Measurements from ENCODE around the gene SAPCD2. TPM values are rescaled to one million over a fixed set of nuclear protein-coding genes. Genes with fewer than 3 reads are reported as not detected.

Gene SAPCD2
- total and polyA plus RNA-seq, 9 donors: 0.10 to 0.62 (median 0.31) TPM; not detected in 2

DNA sequence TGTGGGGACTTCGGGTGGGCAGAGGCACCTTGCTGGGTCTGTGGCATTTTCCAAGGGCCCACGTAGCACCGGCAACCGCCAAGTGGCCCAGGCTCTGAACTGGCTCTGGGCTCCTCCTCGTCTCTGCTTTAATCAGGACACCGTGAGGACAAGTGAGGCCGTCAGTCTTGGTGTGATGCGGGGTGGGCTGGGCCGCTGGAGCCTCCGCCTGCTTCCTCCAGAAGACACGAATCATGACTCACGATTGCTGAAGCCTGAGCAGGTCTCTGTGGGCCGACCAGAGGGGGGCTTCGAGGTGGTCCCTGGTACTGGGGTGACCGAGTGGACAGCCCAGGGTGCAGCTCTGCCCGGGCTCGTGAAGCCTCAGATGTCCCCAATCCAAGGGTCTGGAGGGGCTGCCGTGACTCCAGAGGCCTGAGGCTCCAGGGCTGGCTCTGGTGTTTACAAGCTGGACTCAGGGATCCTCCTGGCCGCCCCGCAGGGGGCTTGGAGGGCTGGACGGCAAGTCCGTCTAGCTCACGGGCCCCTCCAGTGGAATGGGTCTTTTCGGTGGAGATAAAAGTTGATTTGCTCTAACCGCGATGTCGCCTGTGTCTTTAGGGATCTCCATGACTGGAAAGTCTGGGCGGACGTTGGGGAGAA, 38.4 kb upstream of the SAPCD2 start:
- DNase-seq: no peak
- Histone ChIP-seq H3K27me3 (no peaks in the 10 kb centered on the region), H3K4me3 (no peak overlapping the region), H3K4me1 (ENCODE audit: insufficient read depth) (peaks cover 3% of the 10 kb centered on the region), H3K9me3 (no peaks in the 10 kb centered on the region), H3K36me3 (no peaks in the 10 kb centered on the region), H3K27ac (no peak overlapping the region)
- intact Hi-C loops (cut with DNase I): no loop called here
- TF ChIP-seq EP300 (IDR thresholded peaks at IDR 0.05) (no peak), POLR2A (IDR thresholded peaks at IDR 0.05) (no peak)
- TF ChIP-seq, protein P1, sequence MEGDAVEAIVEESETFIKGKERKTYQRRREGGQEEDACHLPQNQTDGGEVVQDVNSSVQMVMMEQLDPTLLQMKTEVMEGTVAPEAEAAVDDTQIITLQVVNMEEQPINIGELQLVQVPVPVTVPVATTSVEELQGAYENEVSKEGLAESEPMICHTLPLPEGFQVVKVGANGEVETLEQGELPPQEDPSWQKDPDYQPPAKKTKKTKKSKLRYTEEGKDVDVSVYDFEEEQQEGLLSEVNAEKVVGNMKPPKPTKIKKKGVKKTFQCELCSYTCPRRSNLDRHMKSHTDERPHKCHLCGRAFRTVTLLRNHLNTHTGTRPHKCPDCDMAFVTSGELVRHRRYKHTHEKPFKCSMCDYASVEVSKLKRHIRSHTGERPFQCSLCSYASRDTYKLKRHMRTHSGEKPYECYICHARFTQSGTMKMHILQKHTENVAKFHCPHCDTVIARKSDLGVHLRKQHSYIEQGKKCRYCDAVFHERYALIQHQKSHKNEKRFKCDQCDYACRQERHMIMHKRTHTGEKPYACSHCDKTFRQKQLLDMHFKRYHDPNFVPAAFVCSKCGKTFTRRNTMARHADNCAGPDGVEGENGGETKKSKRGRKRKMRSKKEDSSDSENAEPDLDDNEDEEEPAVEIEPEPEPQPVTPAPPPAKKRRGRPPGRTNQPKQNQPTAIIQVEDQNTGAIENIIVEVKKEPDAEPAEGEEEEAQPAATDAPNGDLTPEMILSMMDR (IDR thresholded peaks at IDR 0.05): no peak
- 85 to 88% (median 87%) methylated on average over 28 to 29 of the region's 29 CpGs for WGBS, 3 donors

DNA sequence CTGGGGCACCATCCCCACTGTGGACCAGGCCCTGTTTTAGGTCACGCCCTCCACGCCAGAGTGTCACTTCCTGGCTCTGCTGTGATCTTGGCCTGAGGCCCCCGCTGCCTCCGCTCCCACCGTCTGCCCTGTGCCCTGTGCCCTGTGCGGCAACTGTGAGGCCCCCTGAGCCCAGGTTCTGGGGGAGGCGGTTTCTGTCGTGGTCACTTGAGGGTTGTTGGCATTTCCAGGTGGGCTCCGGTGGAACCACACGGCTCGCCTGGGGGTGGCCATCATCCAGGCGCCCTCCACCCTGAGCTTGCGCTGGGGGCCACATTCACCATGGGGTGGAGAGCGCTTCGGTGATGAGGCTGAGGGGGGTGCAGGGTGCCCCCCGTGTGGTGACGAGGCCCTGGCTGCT, 37.6 kb upstream of the SAPCD2 start:
- no peak overlapping the region for H3K4me3 ChIP-seq
- no peaks in the 10 kb centered on the region for H3K9me3 ChIP-seq
- intact Hi-C loops (cut with DNase I): no loop called here
- H3K27ac ChIP-seq: no peak overlapping the region
- no peak for DNase-seq
- H3K27me3 ChIP-seq: no peaks in the 10 kb centered on the region
- no peak for TF ChIP-seq POLR2A (IDR thresholded peaks at IDR 0.05)
- TF ChIP-seq EP300 (IDR thresholded peaks at IDR 0.05): no peak
- WGBS, 3 donors: 87 to 95% (median 90%) methylated on average over 16 to 17 of the region's 17 CpGs
- H3K36me3 ChIP-seq: no peaks in the 10 kb centered on the region
- H3K4me1 ChIP-seq (ENCODE audit: insufficient read depth): no peaks in the 10 kb centered on the region

DNA sequence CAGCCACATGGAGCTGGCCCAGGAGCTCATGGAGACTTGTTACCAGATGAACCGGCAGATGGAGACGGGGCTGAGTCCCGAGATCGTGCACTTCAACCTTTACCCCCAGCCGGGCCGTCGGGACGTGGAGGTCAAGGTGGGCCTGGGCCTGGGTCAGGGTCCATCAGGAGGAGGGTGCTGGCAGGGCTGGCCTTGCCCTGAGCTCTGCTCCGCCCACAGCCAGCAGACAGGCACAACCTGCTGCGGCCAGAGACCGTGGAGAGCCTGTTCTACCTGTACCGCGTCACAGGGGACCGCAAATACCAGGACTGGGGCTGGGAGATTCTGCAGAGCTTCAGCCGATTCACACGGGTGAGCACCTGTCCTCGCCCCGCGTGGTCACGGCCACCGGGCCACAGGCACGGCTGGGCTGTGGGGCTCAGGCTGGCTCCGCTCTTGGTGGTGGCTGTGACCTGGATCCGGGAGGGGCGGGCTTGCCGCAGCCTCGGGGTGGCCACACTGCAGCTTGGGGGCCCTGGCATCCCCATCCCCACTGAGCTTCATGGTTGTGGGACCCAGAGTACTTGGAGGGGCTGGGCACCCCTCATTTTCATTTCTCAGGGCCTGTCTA, 37.1 kb upstream of the SAPCD2 start:
- TF ChIP-seq, protein P1 (IDR thresholded peaks at IDR 0.05): no peak
- TF ChIP-seq POLR2A (IDR thresholded peaks at IDR 0.05) (no peak), EP300 (IDR thresholded peaks at IDR 0.05) (no peak)
- Histone ChIP-seq H3K9me3 (no peaks in the 10 kb centered on the region), H3K27me3 (no peaks in the 10 kb centered on the region), H3K4me3 (no peak overlapping the region), H3K4me1 (ENCODE audit: insufficient read depth) (no peaks in the 10 kb centered on the region), H3K36me3 (no peaks in the 10 kb centered on the region), H3K27ac (no peak overlapping the region)
- intact Hi-C loops (cut with DNase I): no loop called here
- DNase-seq: no peak
- WGBS, 3 donors: 83 to 89% (median 85%) methylated on average over 20 to 27 of the region's 27 CpGs

DNA sequence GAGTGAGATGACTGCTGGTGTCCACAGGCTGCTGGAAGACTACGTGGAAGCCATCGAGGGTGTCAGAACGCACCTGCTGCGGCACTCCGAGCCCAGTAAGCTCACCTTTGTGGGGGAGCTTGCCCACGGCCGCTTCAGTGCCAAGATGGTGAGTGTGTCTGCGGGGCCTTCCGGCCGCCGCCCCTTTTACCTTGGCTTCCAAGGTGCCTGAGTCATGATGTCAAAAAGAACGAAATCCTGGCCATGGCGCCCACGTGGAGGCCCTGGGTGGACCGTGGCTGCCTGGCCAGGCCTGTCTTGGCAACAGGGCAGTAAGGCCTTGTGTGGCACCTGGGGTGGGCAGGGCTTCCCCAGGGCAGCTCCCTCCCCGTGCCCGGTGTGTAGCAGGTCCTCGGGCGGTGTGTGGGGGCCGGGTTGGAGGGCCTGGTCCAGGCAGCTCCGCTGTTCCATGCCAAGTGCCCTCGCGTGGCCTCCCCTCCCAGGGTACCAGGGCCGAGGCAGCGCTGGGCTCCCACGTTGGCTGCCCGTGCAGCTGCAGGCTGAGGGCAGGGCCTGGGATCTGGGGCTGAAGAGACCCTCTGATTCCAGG, 36.4 kb upstream of the SAPCD2 start:
- WGBS, 3 donors: 89 to 90% (median 89%) methylated on average over 23 to 27 of the region's 27 CpGs
- H3K36me3 ChIP-seq: no peaks in the 10 kb centered on the region
- no peak for DNase-seq

More for the DNA sequence above, 36.4 kb upstream of the SAPCD2 start:
- intact Hi-C loops (cut with DNase I): no loop called here
- Histone ChIP-seq H3K4me3 (no peak overlapping the region), H3K27ac (no peak overlapping the region), H3K4me1 (ENCODE audit: insufficient read depth) (no peaks in the 10 kb centered on the region), H3K9me3 (no peaks in the 10 kb centered on the region), H3K27me3 (no peaks in the 10 kb centered on the region)
- TF ChIP-seq, protein P1 (IDR thresholded peaks at IDR 0.05): no peak
- no peak for TF ChIP-seq POLR2A (IDR thresholded peaks at IDR 0.05)
- no peak for TF ChIP-seq EP300 (IDR thresholded peaks at IDR 0.05)

Data from ovary (tissue), 9 donors.